ENCODE data around the gene XRRA1.

DNA sequence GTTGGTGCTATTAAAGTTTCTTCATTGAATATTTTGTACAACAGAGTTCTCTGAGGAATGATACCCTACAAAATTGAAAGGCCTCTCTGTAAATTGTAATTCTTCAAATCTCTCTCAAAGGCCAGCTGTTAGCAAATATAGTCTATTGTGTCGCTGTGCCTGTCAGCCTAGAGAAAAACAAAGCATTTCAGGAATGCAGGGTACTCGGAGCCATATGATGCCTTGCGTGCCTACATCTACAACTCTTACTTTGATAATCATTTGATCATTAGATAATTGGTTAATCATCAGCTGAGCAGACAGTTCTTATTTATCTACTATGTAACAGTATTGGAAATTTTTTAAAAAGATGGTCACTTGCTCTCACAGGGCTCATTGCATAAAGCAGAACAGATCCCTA, 132.9 kb downstream of the XRRA1 start:
- TF ChIP-seq, protein P1, sequence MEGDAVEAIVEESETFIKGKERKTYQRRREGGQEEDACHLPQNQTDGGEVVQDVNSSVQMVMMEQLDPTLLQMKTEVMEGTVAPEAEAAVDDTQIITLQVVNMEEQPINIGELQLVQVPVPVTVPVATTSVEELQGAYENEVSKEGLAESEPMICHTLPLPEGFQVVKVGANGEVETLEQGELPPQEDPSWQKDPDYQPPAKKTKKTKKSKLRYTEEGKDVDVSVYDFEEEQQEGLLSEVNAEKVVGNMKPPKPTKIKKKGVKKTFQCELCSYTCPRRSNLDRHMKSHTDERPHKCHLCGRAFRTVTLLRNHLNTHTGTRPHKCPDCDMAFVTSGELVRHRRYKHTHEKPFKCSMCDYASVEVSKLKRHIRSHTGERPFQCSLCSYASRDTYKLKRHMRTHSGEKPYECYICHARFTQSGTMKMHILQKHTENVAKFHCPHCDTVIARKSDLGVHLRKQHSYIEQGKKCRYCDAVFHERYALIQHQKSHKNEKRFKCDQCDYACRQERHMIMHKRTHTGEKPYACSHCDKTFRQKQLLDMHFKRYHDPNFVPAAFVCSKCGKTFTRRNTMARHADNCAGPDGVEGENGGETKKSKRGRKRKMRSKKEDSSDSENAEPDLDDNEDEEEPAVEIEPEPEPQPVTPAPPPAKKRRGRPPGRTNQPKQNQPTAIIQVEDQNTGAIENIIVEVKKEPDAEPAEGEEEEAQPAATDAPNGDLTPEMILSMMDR (conservative IDR thresholded peaks at IDR 0.05; ENCODE audit: low read length) = no peak
- no peak for TF ChIP-seq EZH2phosphoT487 (IDR thresholded peaks at IDR 0.05; ENCODE audit: borderline replicate concordance)
